Liver (tissue), 3 donors: ENCODE data around the gene PHETA1.

Source experiments
- ATF3 ChIP-seq: IDR thresholded peaks from 2 replicates; pipeline ENCODE4 v1.6.1; 2016; ENCODE audit warnings: antibody characterized with exemption
- CTCF ChIP-seq: fragments of 150-350 bp; IDR thresholded peaks from 2 replicates; pipeline ENCODE4 v1.5.1; 2017; ENCODE audit warnings: improper control_type of control experiment, low read depth, low read length; ENCODE audit not compliant: missing input control
- EGR1 ChIP-seq, 2 donors: IDR thresholded peaks; 2 replicates each; pipeline ENCODE4 v1.6.1; 2016 to 2018; ENCODE audit warnings: antibody characterized with exemption in 2 of 2, low read depth in 2 of 2
- FOXA1 ChIP-seq: IDR thresholded peaks from 2 replicates; pipeline ENCODE4 v1.6.1; 2016; ENCODE audit warnings: antibody characterized with exemption
- GABPA ChIP-seq, 2 donors: IDR thresholded peaks in 1 of 2; conservative IDR thresholded peaks in 1 of 2; 2 replicates each; pipeline ENCODE4 v1.6.1; 2016; ENCODE audit warnings: antibody characterized with exemption in 2 of 2, mild to moderate bottlenecking in 1 of 2, moderate library complexity in 1 of 2
- HNF4A ChIP-seq, 2 donors: conservative IDR thresholded peaks; 2 replicates each; pipeline ENCODE4 v1.6.1; 2016; ENCODE audit warnings: antibody characterized with exemption in 2 of 2, mild to moderate bottlenecking in 2 of 2
- JUND ChIP-seq, 2 donors: IDR thresholded peaks; 2 replicates each; pipeline ENCODE4 v1.6.1; 2016; ENCODE audit warnings: antibody characterized with exemption in 2 of 2
- MAX ChIP-seq: IDR thresholded peaks from 2 replicates; pipeline ENCODE4 v1.6.1; 2016; ENCODE audit warnings: antibody characterized with exemption
- RAD21 ChIP-seq, 2 donors: IDR thresholded peaks; 2 replicates each; pipeline ENCODE4 v1.6.1; 2016; ENCODE audit warnings: antibody characterized with exemption in 2 of 2, mild to moderate bottlenecking in 2 of 2
- REST ChIP-seq: IDR thresholded peaks from 2 replicates; pipeline ENCODE4 v1.6.1; 2016; ENCODE audit warnings: antibody characterized with exemption, mild to moderate bottlenecking
- SP1 ChIP-seq: IDR thresholded peaks from 2 replicates; pipeline ENCODE4 v1.6.1; 2018; ENCODE audit warnings: antibody characterized with exemption, mild to moderate bottlenecking
- TAF1 ChIP-seq: conservative IDR thresholded peaks from 2 replicates; pipeline ENCODE4 v1.6.1; 2016; ENCODE audit warnings: antibody characterized with exemption, mild to moderate bottlenecking
- YY1 ChIP-seq: IDR thresholded peaks from 2 replicates; pipeline ENCODE4 v1.6.1; 2016; ENCODE audit warnings: antibody characterized with exemption, mild to moderate bottlenecking
- donor health status: healthy.
- donor health status: healthy.

GRCh38 chr12:111395336-111396187 is 26.7 kb upstream of the PHETA1 start:
- no peak for TF ChIP-seq CTCF
- TF ChIP-seq GABPA (IDR thresholded peaks at IDR 0.05 in 1 of 2, conservative IDR thresholded peaks at IDR 0.05 in 1 of 2): no peak
- TF ChIP-seq MAX: no peak
- no peak for TF ChIP-seq EGR1 (IDR thresholded peaks at IDR 0.05; ENCODE audit: low read depth in 2 of 2)
- TF ChIP-seq YY1: no peak
- no peak for TF ChIP-seq ATF3
- TF ChIP-seq JUND (IDR thresholded peaks at IDR 0.05): no peak
- TF ChIP-seq FOXA1: no peak
- no peak for TF ChIP-seq HNF4A (conservative IDR thresholded peaks at IDR 0.05)
- no peak for TF ChIP-seq SP1
- no peak for TF ChIP-seq RAD21 (IDR thresholded peaks at IDR 0.05)
- TF ChIP-seq REST: no peak
- TF ChIP-seq TAF1: no peak
